GM13976 (cell line): Measurements from ENCODE around the gene ZNFX1.

Experiments used
- DNase-seq: peaks from one replicate; pipeline ENCODE4 v3.0.0; 2012; ENCODE audit warnings: low spot score
- CTCF ChIP-seq: IDR thresholded peaks from 2 replicates; pipeline ENCODE4 v1.5.1; 2012; ENCODE audit warnings: borderline replicate concordance, mild to moderate bottlenecking; ENCODE audit not compliant: insufficient read depth; ENCODE audit errors: extremely low read depth, missing control alignments, control extremely low read depth
- in situ Hi-C: fragments of 300-500 bp; cut with MboI; formaldehyde crosslinking; loops from one replicate; pipeline ENCODE4 v1.12.0; 2022; ENCODE audit warnings: low sequenced_read_pairs, mixed read lengths, inconsistent platforms; ENCODE audit not compliant: unreplicated experiment

The ZNFX1 gene

GRCh38 chr20:49276161-49276960 is 1.5 kb downstream of the ZNFX1 start:
- DNase-seq: peak; percentile 69
- TF ChIP-seq CTCF: no peak
- in situ Hi-C loops: no loop called here

GRCh38 chr20:49275636-49276035 is 2.2 kb downstream of the ZNFX1 start:
- no peak for TF ChIP-seq CTCF
- in situ Hi-C loops: no loop called here

GRCh38 chr20:49275216-49275615 is 2.6 kb downstream of the ZNFX1 start:
- in situ Hi-C loops: no loop called here
- TF ChIP-seq CTCF: no peak
- DNase-seq: no peak

More at GRCh38 chr20:49275636-49276035, 2.2 kb downstream of the ZNFX1 start:
- no peak for DNase-seq

- TF ChIP-seq CTCF: no peak
- no peak for DNase-seq
- in situ Hi-C loops: no loop called here
Measured at GRCh38 chr20:49273696-49274277, 4.1 kb downstream of the ZNFX1 start.

GRCh38 chr20:49272654-49273053 is 5.2 kb downstream of the ZNFX1 start:
- no peak for TF ChIP-seq CTCF

GRCh38 chr20:49270736-49271135 is 7.1 kb downstream of the ZNFX1 start:
- TF ChIP-seq CTCF: no peak
- DNase-seq: no peak
- in situ Hi-C loops: no loop called here

More at GRCh38 chr20:49272654-49273053, 5.2 kb downstream of the ZNFX1 start:
- DNase-seq: peak; percentile 31
- in situ Hi-C loops: no loop called here
